CD14-positive monocyte (primary cell): ENCODE measurements around the gene TMEM135. TPM values are rescaled to one million over a fixed set of nuclear protein-coding genes. Genes with fewer than 3 reads are reported as not detected.

Experiments
- DNase-seq, 3 donors: peaks; one replicate each; pipeline ENCODE4 v3.0.0-alpha.2; 2011 to 2022
- H2AFZ ChIP-seq: 2 replicates; pipeline ENCODE4 v1.6.0; 2012; ENCODE audit warnings: mild to moderate bottlenecking, low read depth, low read length, inconsistent platforms; ENCODE audit not compliant: insufficient read depth, poor library complexity, severe bottlenecking
- H3K27ac ChIP-seq, 2 donors: 1 replicate in 1 of 2; 2 replicates in 1 of 2; pipeline ENCODE4 v1.5.1; 2012 to 2013; ENCODE audit warnings: low read length in 2 of 2, control low read depth in 1 of 2, inconsistent platforms in 1 of 2, low read depth in 1 of 2, mild to moderate bottlenecking in 1 of 2
- H3K27me3 ChIP-seq, 2 donors: one replicate each; pipeline versions ENCODE4 v1.6.0 to v1.6.1; 2011 to 2013; ENCODE audit warnings: low read length in 2 of 2; ENCODE audit not compliant: control insufficient read depth in 2 of 2, insufficient read depth in 2 of 2
- H3K36me3 ChIP-seq, 2 donors: replicated peaks in 1 of 2; 1 replicate in 1 of 2; 2 replicates in 1 of 2; pipeline versions ENCODE4 v1.5.1 to v1.6.1; 2012 to 2013; ENCODE audit warnings: low read length in 2 of 2, control low read depth in 1 of 2, inconsistent platforms in 1 of 2, mild to moderate bottlenecking in 1 of 2; ENCODE audit not compliant: insufficient read depth in 2 of 2, control insufficient read depth in 1 of 2
- H3K4me1 ChIP-seq, 2 donors: 1 replicate in 1 of 2; 2 replicates in 1 of 2; pipeline versions ENCODE4 v1.5.1 to v1.6.1; 2012 to 2013; ENCODE audit warnings: low read length in 2 of 2, control low read depth in 1 of 2, inconsistent platforms in 1 of 2, mild to moderate bottlenecking in 1 of 2, moderate library complexity in 1 of 2; ENCODE audit not compliant: insufficient read depth in 2 of 2, control insufficient read depth in 1 of 2
- H3K4me2 ChIP-seq: replicated peaks from 2 replicates; pipeline ENCODE3; 2012; ENCODE audit warnings: low read length, moderate library complexity, mild to moderate bottlenecking; ENCODE audit not compliant: poor library complexity, severe bottlenecking; ENCODE audit errors: extremely low read depth
- H3K4me3 ChIP-seq, 3 experiments: fragments of 200-600 bp in 1 of 3; sonication (generic) in 1 of 3; replicated peaks in 1 of 3; 1 replicate in 2 of 3; 2 replicates in 1 of 3; pipeline ENCODE4 v1.5.1; 2011 to 2013; ENCODE audit warnings: low read length in 3 of 3, mild to moderate bottlenecking in 3 of 3, control low read depth in 2 of 3, low read depth in 2 of 3, inconsistent platforms in 1 of 3, moderate library complexity in 1 of 3
- H3K79me2 ChIP-seq: 2 replicates; pipeline ENCODE4 v1.6.0; 2012; ENCODE audit warnings: mild to moderate bottlenecking, control low read depth, inconsistent platforms, low read length, moderate library complexity; ENCODE audit not compliant: insufficient read depth
- H3K9ac ChIP-seq: 2 replicates; pipeline ENCODE4 v1.6.0; 2017; ENCODE audit warnings: low read length, mild to moderate bottlenecking; ENCODE audit not compliant: insufficient read depth, poor library complexity, severe bottlenecking
- H3K9me3 ChIP-seq, 2 donors: replicated peaks in 1 of 2; 1 replicate in 1 of 2; 2 replicates in 1 of 2; pipeline versions ENCODE4 v1.5.1 to v1.6.1; 2012 to 2013; ENCODE audit warnings: low read length in 2 of 2, control low read depth in 1 of 2; ENCODE audit not compliant: control insufficient read depth in 1 of 2, insufficient read depth in 1 of 2
- H4K20me1 ChIP-seq: 2 replicates; pipeline ENCODE4 v1.6.0; 2012; ENCODE audit warnings: mild to moderate bottlenecking, low read length, control low read depth, moderate library complexity; ENCODE audit not compliant: insufficient read depth
- H3K27ac Mint-ChIP-seq, 7 donors: one replicate each; pipeline ENCODE4 v1.8.0; 2020; ENCODE audit warnings: mild to moderate bottlenecking in 7 of 7, mixed read lengths in 7 of 7, moderate library complexity in 6 of 7, inconsistent platforms in 2 of 7
- H3K27me3 Mint-ChIP-seq, 3 donors: one replicate each; pipeline ENCODE4 v1.8.0; 2021 to 2022; ENCODE audit warnings: low read depth in 3 of 3, mild to moderate bottlenecking in 3 of 3, mixed read lengths in 3 of 3, moderate library complexity in 3 of 3, inconsistent platforms in 1 of 3
- H3K36me3 Mint-ChIP-seq, 2 donors: one replicate each; pipeline ENCODE4 v1.8.0; 2020; ENCODE audit warnings: mixed read lengths in 2 of 2, inconsistent platforms in 1 of 2, mild to moderate bottlenecking in 1 of 2
- H3K4me1 Mint-ChIP-seq: one replicate; pipeline ENCODE4 v1.8.0; 2020; ENCODE audit warnings: mild to moderate bottlenecking, mixed read lengths
- H3K4me3 Mint-ChIP-seq, 2 donors: one replicate each; pipeline ENCODE4 v1.8.0; 2020; ENCODE audit warnings: mild to moderate bottlenecking in 2 of 2, mixed read lengths in 2 of 2, moderate library complexity in 1 of 2
- H3K9me3 Mint-ChIP-seq, 7 donors: one replicate each; pipeline ENCODE4 v1.8.0; 2020 to 2022; ENCODE audit warnings: mixed read lengths in 7 of 7, mild to moderate bottlenecking in 6 of 7, moderate library complexity in 6 of 7, inconsistent platforms in 2 of 7
- CTCF ChIP-seq: fragments of 200-600 bp; IDR thresholded peaks from one replicate; pipeline ENCODE4 v1.8.0; 2022; ENCODE audit warnings: antibody characterized with exemption, mild to moderate bottlenecking
- WGBS: methylation state at CpG from one replicate; pipeline ENCODE4 v1.1.5; 2013; ENCODE audit warnings: missing lambda C conversion rate; ENCODE audit not compliant: insufficient coverage; 5-methylcytosine and 5-hydroxymethylcytosine counted together
- intact Hi-C, 2 donors: fragments of 100-400 bp; cut with micrococcal nuclease; formaldehyde crosslinking; loops; one replicate each; pipeline versions ENCODE4 v1.15.0 to v1.15.1; 2023
- polyA plus RNA-seq, 3 donors: library from polyadenylated mRNA; depleted of rRNA in 1 of 3; unstranded in 2 of 3; stranded (reverse) in 1 of 3; fragments of 300-500 nt in 2 of 3; fragments of >200 nt in 1 of 3; fragmentation: Illumina TruSeq in 2 of 3; gene quantifications; 1 replicate in 2 of 3; 2 replicates in 1 of 3; pipeline ENCODE4 v1.2.3, GENCODE V29; 2012 to 2021

The TMEM135 gene
- polyA plus RNA-seq, 3 donors = 2.7 to 8.4 (median 5.9) TPM

- H3K79me2 ChIP-seq = no peaks in the 10 kb centered on the region
- no peak overlapping the region for H2AFZ ChIP-seq
- peaks cover 4 to 15% (median 10%) of the 10 kb centered on the region in 7 donors for H3K9me3 Mint-ChIP-seq
- no peaks in the 10 kb centered on the region for H3K36me3 ChIP-seq
- no peak overlapping the region for H3K27ac ChIP-seq
- H3K4me3 Mint-ChIP-seq = no peak overlapping the region
- no peak overlapping the region for H3K27ac Mint-ChIP-seq
- peaks cover 0 to 3% of the 10 kb centered on the region in 2 donors for H3K9me3 ChIP-seq
- TF ChIP-seq CTCF = no peak
- no peaks in the 10 kb centered on the region for H3K27me3 ChIP-seq
- H4K20me1 ChIP-seq = no peaks in the 10 kb centered on the region
- H3K4me2 ChIP-seq = no peak overlapping the region
- peaks cover 0 to 5% of the 10 kb centered on the region in 2 donors for H3K36me3 Mint-ChIP-seq
- H3K4me1 ChIP-seq = no peaks in the 10 kb centered on the region
- WGBS = no CpG with 5 or more reads among the region's 3 CpGs
- no peak for DNase-seq
- no peaks in the 10 kb centered on the region for H3K27me3 Mint-ChIP-seq
- intact Hi-C loops = no loop called here
- H3K9ac ChIP-seq = no peak overlapping the region
- no peaks in the 10 kb centered on the region for H3K4me1 Mint-ChIP-seq
- no peak overlapping the region for H3K4me3 ChIP-seq
Measured at GRCh38 chr11:87173185-87174039, 135.7 kb downstream of the TMEM135 start.

- no peak for DNase-seq
- no peaks in the 10 kb centered on the region for H3K36me3 ChIP-seq
- H3K79me2 ChIP-seq = no peaks in the 10 kb centered on the region
- no peak overlapping the region for H3K4me3 Mint-ChIP-seq
- H3K27me3 Mint-ChIP-seq = no peaks in the 10 kb centered on the region
- peaks cover 0 to 10% of the 10 kb centered on the region in 2 donors for H3K36me3 Mint-ChIP-seq
- H3K27me3 ChIP-seq = no peaks in the 10 kb centered on the region
- intact Hi-C loops = no loop called here
- H4K20me1 ChIP-seq = no peaks in the 10 kb centered on the region
- H3K4me1 Mint-ChIP-seq = no peaks in the 10 kb centered on the region
- H3K4me2 ChIP-seq = no peak overlapping the region
- no peak overlapping the region for H3K9ac ChIP-seq
- H3K4me3 ChIP-seq = no peak overlapping the region
- no peak overlapping the region for H3K27ac Mint-ChIP-seq
- no peak for TF ChIP-seq CTCF
- no peak overlapping the region for H2AFZ ChIP-seq
- H3K4me1 ChIP-seq = no peaks in the 10 kb centered on the region
- no peak overlapping the region for H3K27ac ChIP-seq
- H3K9me3 Mint-ChIP-seq = peaks cover 0 to 12% (median 5%) of the 10 kb centered on the region in 7 donors
- peaks cover 0 to 3% of the 10 kb centered on the region in 2 donors for H3K9me3 ChIP-seq
Measured at GRCh38 chr11:87174870-87175269, 137.1 kb downstream of the TMEM135 start.
